SIG-M5 treated with dmso at 0.1 percent for 504 hours (cell line): ENCODE data around the gene NABP2.
"Not testable (repeated sequence)": the region's sequence is repeated elsewhere in the genome, so short reads cannot be mapped to it uniquely, and the experiment has no call there.

Source experiments
- DNase-seq: peaks from one replicate; lab custom pipeline; 2025; ENCODE audit not compliant: unreplicated experiment; lab: John Stamatoyannopoulos, UW

NABP2 gene

GRCh38 chr12:56272468-56272867, 48.3 kb downstream of the NABP2 start:
- not testable (repeated sequence) for DNase-seq

- DNase-seq, result no peak
Measured at GRCh38 chr12:56274299-56274698, 50.2 kb downstream of the NABP2 start.

GRCh38 chr12:56278905-56279304, 54.8 kb downstream of the NABP2 start:
- DNase-seq, result no peak
